ENCODE data around the gene LPCAT2.

The LPCAT2 gene

GRCh38 chr16:55508941-55509931 is at the start of gene LPCAT2:
Gene LPCAT2, plus strand, starts transcription at chr16:55509072. Its CDS starts 110 bp downstream, at chr16:55509182.
- DNase-seq = peak; percentile 79 to 84

GRCh38 chr16:55462241-55462640 is 46.6 kb upstream of the LPCAT2 start:
- no peak for DNase-seq

- no peak for DNase-seq
Measured at GRCh38 chr16:55464375-55464774, 44.5 kb upstream of the LPCAT2 start.

- peak; percentile 59 to 72 for DNase-seq
Measured at GRCh38 chr16:55465077-55465896, 43.6 kb upstream of the LPCAT2 start.

GRCh38 chr16:55466209-55466608 is 42.7 kb upstream of the LPCAT2 start:
- no peak for DNase-seq

GRCh38 chr16:55467898-55468297 is 41.0 kb upstream of the LPCAT2 start:
- DNase-seq = no peak

- no peak for DNase-seq
Measured at GRCh38 chr16:55468352-55468990, 40.4 kb upstream of the LPCAT2 start.

- no peak for DNase-seq
Measured at GRCh38 chr16:55469821-55470532, 38.9 kb upstream of the LPCAT2 start.

GRCh38 chr16:55470533-55471371 is 38.1 kb upstream of the LPCAT2 start:
- DNase-seq = no peak

- DNase-seq = no peak
Measured at GRCh38 chr16:55471448-55472097, 37.3 kb upstream of the LPCAT2 start.

GRCh38 chr16:55473587-55473986 is 35.3 kb upstream of the LPCAT2 start:
- no peak for DNase-seq

GRCh38 chr16:55474821-55475220 is 34.1 kb upstream of the LPCAT2 start:
- DNase-seq = no peak

- DNase-seq = no peak
Measured at GRCh38 chr16:55475919-55476318, 33.0 kb upstream of the LPCAT2 start.

- no peak for DNase-seq
Measured at GRCh38 chr16:55476625-55477533, 32.0 kb upstream of the LPCAT2 start.

- DNase-seq = no peak
Measured at GRCh38 chr16:55477736-55478135, 31.1 kb upstream of the LPCAT2 start.

GRCh38 chr16:55478827-55479429 is 29.9 kb upstream of the LPCAT2 start, which contains the start of gene MMP2:
Gene MMP2, plus strand, starts transcription at chr16:55479198. Its CDS starts 282 bp downstream, at chr16:55479480.
- DNase-seq = no peak

- no peak for DNase-seq
Measured at GRCh38 chr16:55479430-55480140, 29.3 kb upstream of the LPCAT2 start.

- DNase-seq = no peak
Measured at GRCh38 chr16:55480228-55480655, 28.6 kb upstream of the LPCAT2 start.

Measured in AML-193 (cell line).